Measurements from ENCODE around the gene MLPH.

Gene MLPH

GRCh38 chr2:237551071-237551574 lies 64.1 kb downstream of the MLPH start:
- H3K36me3 Mint-ChIP-seq (ENCODE audit: low read depth): no peaks in the 10 kb centered on the region
- peaks cover 14% of the 10 kb centered on the region for H3K9me3 Mint-ChIP-seq
- H3K27ac Mint-ChIP-seq: no peak overlapping the region
- no peak overlapping the region for H3K4me3 Mint-ChIP-seq
- peaks cover 14% of the 10 kb centered on the region for H3K27me3 Mint-ChIP-seq
- no peaks in the 10 kb centered on the region for H3K4me1 Mint-ChIP-seq (ENCODE audit: low read depth)
- intact Hi-C loops (cut with micrococcal nuclease): no loop called here

GRCh38 chr2:237552908-237553307 lies 65.9 kb downstream of the MLPH start:
- intact Hi-C loops (cut with micrococcal nuclease): no loop called here
- Mint-ChIP-seq H3K27me3 (peaks cover 13% of the 10 kb centered on the region), H3K4me3 (no peak overlapping the region), H3K4me1 (ENCODE audit: low read depth) (no peaks in the 10 kb centered on the region), H3K36me3 (ENCODE audit: low read depth) (no peaks in the 10 kb centered on the region), H3K9me3 (peaks cover 17% of the 10 kb centered on the region), H3K27ac (no peak overlapping the region)

GRCh38 chr2:237553948-237554347 lies 66.9 kb downstream of the MLPH start:
- H3K27ac Mint-ChIP-seq: no peak overlapping the region
- peaks cover 9% of the 10 kb centered on the region for H3K27me3 Mint-ChIP-seq
- intact Hi-C loops (cut with micrococcal nuclease): no loop called here
- peaks cover 17% of the 10 kb centered on the region for H3K9me3 Mint-ChIP-seq
- no peaks in the 10 kb centered on the region for H3K4me1 Mint-ChIP-seq (ENCODE audit: low read depth)
- no peaks in the 10 kb centered on the region for H3K36me3 Mint-ChIP-seq (ENCODE audit: low read depth)
- no peak overlapping the region for H3K4me3 Mint-ChIP-seq

GRCh38 chr2:237555560-237555959 lies 68.5 kb downstream of the MLPH start:
- Mint-ChIP-seq H3K27ac (no peak overlapping the region), H3K4me3 (no peak overlapping the region), H3K4me1 (ENCODE audit: low read depth) (no peaks in the 10 kb centered on the region), H3K36me3 (ENCODE audit: low read depth) (no peaks in the 10 kb centered on the region), H3K9me3 (peaks cover 17% of the 10 kb centered on the region), H3K27me3 (peaks cover 14% of the 10 kb centered on the region)
- intact Hi-C loops (cut with micrococcal nuclease): no loop called here

GRCh38 chr2:237556773-237557632 lies 70.0 kb downstream of the MLPH start:
- Mint-ChIP-seq H3K27me3 (peaks cover 12% of the 10 kb centered on the region), H3K4me3 (no peak overlapping the region), H3K36me3 (ENCODE audit: low read depth) (no peaks in the 10 kb centered on the region), H3K27ac (no peak overlapping the region), H3K4me1 (ENCODE audit: low read depth) (no peaks in the 10 kb centered on the region), H3K9me3 (peaks cover 17% of the 10 kb centered on the region)
- intact Hi-C loops (cut with micrococcal nuclease): no loop called here

- Mint-ChIP-seq H3K36me3 (ENCODE audit: low read depth) (no peaks in the 10 kb centered on the region), H3K4me3 (no peak overlapping the region), H3K4me1 (ENCODE audit: low read depth) (no peaks in the 10 kb centered on the region), H3K9me3 (peaks cover 17% of the 10 kb centered on the region), H3K27me3 (peaks cover 12% of the 10 kb centered on the region), H3K27ac (no peak overlapping the region)
- intact Hi-C loops (cut with micrococcal nuclease): no loop called here
Measured at GRCh38 chr2:237557633-237558015, 70.6 kb downstream of the MLPH start.

- Mint-ChIP-seq H3K4me1 (ENCODE audit: low read depth) (no peaks in the 10 kb centered on the region), H3K4me3 (no peak overlapping the region), H3K27me3 (peaks cover 10% of the 10 kb centered on the region), H3K27ac (no peak overlapping the region), H3K9me3 (peaks cover 10% of the 10 kb centered on the region), H3K36me3 (ENCODE audit: low read depth) (no peaks in the 10 kb centered on the region)
- intact Hi-C loops (cut with micrococcal nuclease): no loop called here
Measured at GRCh38 chr2:237558961-237559641, 72.0 kb downstream of the MLPH start.

- Mint-ChIP-seq H3K27ac (no peak overlapping the region), H3K36me3 (ENCODE audit: low read depth) (no peaks in the 10 kb centered on the region), H3K9me3 (peaks cover 2% of the 10 kb centered on the region), H3K27me3 (peaks cover 12% of the 10 kb centered on the region), H3K4me3 (no peak overlapping the region), H3K4me1 (ENCODE audit: low read depth) (no peaks in the 10 kb centered on the region)
- intact Hi-C loops (cut with micrococcal nuclease): no loop called here
Measured at GRCh38 chr2:237561221-237561620, 74.2 kb downstream of the MLPH start.

- intact Hi-C loops (cut with micrococcal nuclease): no loop called here
- Mint-ChIP-seq H3K4me1 (ENCODE audit: low read depth) (no peaks in the 10 kb centered on the region), H3K36me3 (ENCODE audit: low read depth) (no peaks in the 10 kb centered on the region), H3K9me3 (no peaks in the 10 kb centered on the region), H3K27me3 (peaks cover 6% of the 10 kb centered on the region), H3K27ac (no peak overlapping the region), H3K4me3 (no peak overlapping the region)
Measured at GRCh38 chr2:237563816-237564215, 76.8 kb downstream of the MLPH start.

GRCh38 chr2:237564526-237565131 lies 77.6 kb downstream of the MLPH start:
- H3K27ac Mint-ChIP-seq: no peak overlapping the region
- intact Hi-C loops (cut with micrococcal nuclease): no loop called here
- peaks cover 5% of the 10 kb centered on the region for H3K27me3 Mint-ChIP-seq
- H3K36me3 Mint-ChIP-seq (ENCODE audit: low read depth): no peaks in the 10 kb centered on the region
- no peak overlapping the region for H3K4me3 Mint-ChIP-seq
- H3K4me1 Mint-ChIP-seq (ENCODE audit: low read depth): no peaks in the 10 kb centered on the region
- H3K9me3 Mint-ChIP-seq: no peaks in the 10 kb centered on the region

GRCh38 chr2:237565974-237566373 lies 78.9 kb downstream of the MLPH start:
- no peaks in the 10 kb centered on the region for H3K9me3 Mint-ChIP-seq
- H3K36me3 Mint-ChIP-seq (ENCODE audit: low read depth): no peaks in the 10 kb centered on the region
- no peaks in the 10 kb centered on the region for H3K4me1 Mint-ChIP-seq (ENCODE audit: low read depth)
- no peak overlapping the region for H3K27ac Mint-ChIP-seq
- H3K27me3 Mint-ChIP-seq: peaks cover 2% of the 10 kb centered on the region
- no peak overlapping the region for H3K4me3 Mint-ChIP-seq
- intact Hi-C loops (cut with micrococcal nuclease): no loop called here

GRCh38 chr2:237566401-237567235 lies 79.6 kb downstream of the MLPH start, which contains the start of gene PRLH:
TSS of gene PRLH (plus strand) at chr2:237566574. CDS start at chr2:237566574, 0 bp downstream.
- H3K27ac Mint-ChIP-seq: no peak within 1 kb of the TSS
- peaks cover 3% of the 10 kb centered on the region for H3K27me3 Mint-ChIP-seq
- H3K4me1 Mint-ChIP-seq (ENCODE audit: low read depth): peaks cover 1% of the 10 kb centered on the region
- intact Hi-C loops (cut with micrococcal nuclease): no loop called here
- H3K9me3 Mint-ChIP-seq: no peaks in the 10 kb centered on the region
- no peak within 1 kb of the TSS for H3K4me3 Mint-ChIP-seq
- no peaks in the 10 kb centered on the region for H3K36me3 Mint-ChIP-seq (ENCODE audit: low read depth)

- no peaks in the 10 kb centered on the region for H3K36me3 Mint-ChIP-seq (ENCODE audit: low read depth)
- peaks cover 8% of the 10 kb centered on the region for H3K4me1 Mint-ChIP-seq (ENCODE audit: low read depth)
- H3K27ac Mint-ChIP-seq: no peak overlapping the region
- H3K9me3 Mint-ChIP-seq: no peaks in the 10 kb centered on the region
- H3K27me3 Mint-ChIP-seq: peaks cover 5% of the 10 kb centered on the region
- intact Hi-C loops (cut with micrococcal nuclease): no loop called here
- H3K4me3 Mint-ChIP-seq: no peak overlapping the region
Measured at GRCh38 chr2:237567276-237568029, 80.4 kb downstream of the MLPH start.

All from dendritic cell treated with granulocyte-macrophage colony-stimulating factor and Interleukin-4, amounts not matched to agents 40 ng/mL and 50 ng/mL, for 4 days (primary cell).